Progenitor cell of endocrine pancreas (in vitro differentiated cells): Measurements from ENCODE around the gene UGT1A9. TPM values are rescaled to one million over a fixed set of nuclear protein-coding genes. Genes with fewer than 3 reads are reported as not detected.
"Not testable (repeated sequence)": the region's sequence is repeated elsewhere in the genome, so short reads cannot be mapped to it uniquely, and the experiment has no call there.

ENCODE experiments used
- DNase-seq: peaks from one replicate; pipeline ENCODE4 v3.0.0; 2021; ENCODE audit warnings: low spot score; ENCODE audit not compliant: unreplicated experiment
- H3K27ac Mint-ChIP-seq: 2 replicates; pipeline ENCODE4 v1.8.0; 2021; ENCODE audit warnings: mild to moderate bottlenecking, moderate library complexity, mixed read lengths
- H3K27me3 Mint-ChIP-seq: 2 replicates; pipeline ENCODE4 v1.8.0; 2021; ENCODE audit warnings: mixed read lengths
- H3K36me3 Mint-ChIP-seq: 2 replicates; pipeline ENCODE4 v1.8.0; 2022; ENCODE audit warnings: mixed read lengths; ENCODE audit not compliant: insufficient read depth
- H3K4me1 Mint-ChIP-seq: 2 replicates; pipeline ENCODE4 v1.8.0; 2021; ENCODE audit warnings: low read depth, mixed read lengths
- H3K4me3 Mint-ChIP-seq: 2 replicates; pipeline ENCODE4 v1.8.0; 2021; ENCODE audit warnings: low read depth, mild to moderate bottlenecking, moderate library complexity, mixed read lengths
- H3K9me3 Mint-ChIP-seq: 2 replicates; pipeline ENCODE4 v1.8.0; 2021; ENCODE audit warnings: low read depth, mixed read lengths
- long read RNA-seq: library from polyadenylated mRNA; unstranded; transcript quantifications from one replicate; pipeline ENCODE4 v2.0.0, GENCODE V29; 2020
- total RNA-seq: library from RNA; stranded (reverse); gene quantifications from 2 replicates; pipeline ENCODE4 v1.2.1, GENCODE V29; 2021
- TF ChIP-seq, protein P1 (sequence below): fragments of 200-600 bp; sonication (generic); IDR thresholded peaks from one replicate; pipeline ENCODE4 v1.5.0; 2021; ENCODE audit warnings: antibody characterized with exemption, mild to moderate bottlenecking; ENCODE audit not compliant: unreplicated experiment

Gene UGT1A9
- not detected in 2 replicates for total RNA-seq
- long read RNA-seq, result 0 reads

DNA sequence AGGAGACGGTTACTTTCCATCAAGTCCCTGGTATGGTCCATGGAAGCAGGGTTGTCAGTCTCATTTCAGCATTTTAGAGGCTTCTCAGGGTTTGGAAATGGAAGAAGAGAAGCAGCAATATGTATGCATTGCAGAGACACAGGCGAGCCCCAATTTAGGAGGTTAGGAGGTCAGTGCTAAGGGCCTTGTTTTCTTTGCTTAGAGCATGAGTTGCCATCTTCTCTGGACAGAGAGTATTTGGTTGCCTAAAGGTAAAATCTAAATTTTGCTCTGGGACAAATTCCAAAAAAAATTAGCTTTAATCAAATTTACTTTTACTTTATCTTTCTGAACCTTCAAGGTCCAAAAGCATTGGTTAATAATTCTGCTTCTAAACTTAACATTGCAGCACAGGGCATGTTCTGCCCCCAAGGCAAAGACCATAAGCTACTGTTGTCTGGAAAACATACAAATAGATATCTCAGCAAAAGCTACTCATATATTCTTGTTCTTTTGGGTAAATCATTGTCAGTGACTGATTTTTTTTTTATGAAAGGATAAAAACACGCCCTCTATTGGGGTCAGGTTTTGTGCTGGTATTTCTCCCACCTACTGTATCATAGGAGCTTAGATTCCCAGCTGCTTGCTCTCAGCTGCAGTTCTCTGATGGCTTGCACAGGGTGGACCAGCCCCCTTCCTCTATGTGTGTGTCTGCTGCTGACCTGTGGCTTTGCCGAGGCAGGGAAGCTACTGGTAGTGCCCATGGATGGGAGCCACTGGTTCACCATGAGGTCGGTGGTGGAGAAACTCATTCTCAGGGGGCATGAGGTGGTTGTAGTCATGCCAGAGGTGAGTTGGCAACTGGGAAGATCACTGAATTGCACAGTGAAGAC, at the start of gene UGT1A9:
Gene UGT1A9, plus strand, starts transcription at position 609 of the 872 bp plus-strand sequence. Its CDS starts 37 bp downstream, at position 646.
- DNase-seq, result no peak
- Mint-ChIP-seq H3K27ac (no peak within 1 kb of the TSS), H3K9me3 (peaks cover 6% of the 10 kb centered on the region), H3K27me3 (peaks cover 5% of the 10 kb centered on the region), H3K36me3 (no peaks in the 10 kb centered on the region), H3K4me1 (no peaks in the 10 kb centered on the region), H3K4me3 (no peak within 1 kb of the TSS)
- TF ChIP-seq, protein P1, sequence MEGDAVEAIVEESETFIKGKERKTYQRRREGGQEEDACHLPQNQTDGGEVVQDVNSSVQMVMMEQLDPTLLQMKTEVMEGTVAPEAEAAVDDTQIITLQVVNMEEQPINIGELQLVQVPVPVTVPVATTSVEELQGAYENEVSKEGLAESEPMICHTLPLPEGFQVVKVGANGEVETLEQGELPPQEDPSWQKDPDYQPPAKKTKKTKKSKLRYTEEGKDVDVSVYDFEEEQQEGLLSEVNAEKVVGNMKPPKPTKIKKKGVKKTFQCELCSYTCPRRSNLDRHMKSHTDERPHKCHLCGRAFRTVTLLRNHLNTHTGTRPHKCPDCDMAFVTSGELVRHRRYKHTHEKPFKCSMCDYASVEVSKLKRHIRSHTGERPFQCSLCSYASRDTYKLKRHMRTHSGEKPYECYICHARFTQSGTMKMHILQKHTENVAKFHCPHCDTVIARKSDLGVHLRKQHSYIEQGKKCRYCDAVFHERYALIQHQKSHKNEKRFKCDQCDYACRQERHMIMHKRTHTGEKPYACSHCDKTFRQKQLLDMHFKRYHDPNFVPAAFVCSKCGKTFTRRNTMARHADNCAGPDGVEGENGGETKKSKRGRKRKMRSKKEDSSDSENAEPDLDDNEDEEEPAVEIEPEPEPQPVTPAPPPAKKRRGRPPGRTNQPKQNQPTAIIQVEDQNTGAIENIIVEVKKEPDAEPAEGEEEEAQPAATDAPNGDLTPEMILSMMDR, result no peak

DNA sequence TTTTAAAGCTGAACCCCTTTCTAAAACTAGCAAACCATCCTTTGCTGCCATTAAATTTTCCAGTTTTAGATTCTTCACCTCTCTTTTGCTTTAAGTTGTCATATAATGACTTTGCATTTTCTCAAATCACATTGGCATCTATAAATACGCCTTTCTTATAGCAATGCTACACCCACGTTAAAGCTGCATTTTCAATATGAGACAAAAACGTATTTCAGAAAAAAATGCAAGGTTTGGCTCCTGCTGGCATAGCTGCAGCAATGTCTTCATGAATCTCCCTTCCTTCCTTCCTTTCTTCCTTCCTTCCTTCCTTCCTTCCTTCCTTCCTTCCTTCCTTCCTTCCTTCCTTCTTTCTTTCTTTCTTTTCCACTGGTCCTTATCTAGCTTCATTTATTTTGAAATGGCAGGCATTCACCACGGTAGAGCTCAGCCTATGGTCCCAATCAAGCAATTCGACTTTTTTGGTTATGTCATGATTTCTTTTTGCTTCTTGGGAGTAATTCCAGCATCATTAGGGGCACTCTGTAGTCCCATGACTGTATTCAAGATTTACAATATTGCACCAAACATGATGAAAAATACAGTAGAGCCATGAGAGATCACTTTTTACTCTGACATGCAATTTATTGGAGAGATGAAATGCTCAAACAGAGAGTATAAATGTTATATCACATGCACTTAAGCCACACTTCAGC, 44.2 kb upstream of the UGT1A9 start:
- Mint-ChIP-seq H3K27me3 (peaks cover 20% of the 10 kb centered on the region), H3K36me3 (no peaks in the 10 kb centered on the region), H3K4me1 (no peaks in the 10 kb centered on the region), H3K9me3 (peaks cover 18% of the 10 kb centered on the region), H3K4me3 (no peak overlapping the region), H3K27ac (no peak overlapping the region)
- no peak for DNase-seq
- TF ChIP-seq, protein P1, result no peak

DNA sequence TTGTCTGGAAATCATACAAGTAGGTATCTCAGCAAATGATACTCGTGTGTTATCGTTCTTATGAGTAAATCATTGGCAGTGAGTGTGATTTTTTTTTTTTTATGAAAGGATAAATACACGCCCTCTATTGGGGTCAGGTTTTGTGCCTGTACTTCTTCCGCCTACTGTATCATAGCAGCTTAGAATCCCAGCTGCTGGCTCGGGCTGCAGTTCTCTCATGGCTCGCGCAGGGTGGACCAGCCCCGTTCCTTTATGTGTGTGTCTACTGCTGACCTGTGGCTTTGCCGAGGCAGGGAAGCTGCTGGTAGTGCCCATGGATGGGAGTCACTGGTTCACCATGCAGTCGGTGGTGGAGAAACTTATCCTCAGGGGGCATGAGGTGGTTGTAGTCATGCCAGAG, 35.4 kb upstream of the UGT1A9 start, which contains the start of gene UGT1A10:
Gene UGT1A10, plus strand, starts transcription at position 143 of the 400 bp plus-strand sequence. Its CDS starts 75 bp downstream, at position 218.
- not testable (repeated sequence) for H3K4me1 Mint-ChIP-seq, H3K4me3 Mint-ChIP-seq, DNase-seq, H3K27ac Mint-ChIP-seq, H3K36me3 Mint-ChIP-seq
- peaks cover 13% of the 10 kb centered on the region for H3K9me3 Mint-ChIP-seq
- peaks cover 25% of the 10 kb centered on the region for H3K27me3 Mint-ChIP-seq

DNA sequence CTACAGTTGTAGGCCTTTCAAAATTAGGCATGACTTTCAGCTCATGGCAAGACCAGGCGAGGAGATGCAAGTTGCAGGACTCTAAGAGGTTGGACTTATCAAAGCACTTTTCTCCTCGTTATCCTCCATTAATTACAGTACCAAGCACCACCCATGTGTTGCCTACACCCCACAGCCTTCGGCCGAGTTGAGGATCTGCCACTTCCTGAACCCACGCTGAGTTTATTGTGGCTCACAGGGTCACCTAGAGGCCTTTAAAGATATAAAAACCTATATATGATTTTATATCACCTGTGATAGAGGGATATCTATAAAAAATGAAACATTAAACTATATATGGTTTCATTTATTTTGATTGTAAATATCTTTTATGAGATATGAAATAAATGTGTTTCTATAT, 32.9 kb upstream of the UGT1A9 start:
- Mint-ChIP-seq H3K27ac (no peak overlapping the region), H3K4me3 (no peak overlapping the region), H3K9me3 (peaks cover 8% of the 10 kb centered on the region), H3K4me1 (no peaks in the 10 kb centered on the region), H3K36me3 (no peaks in the 10 kb centered on the region), H3K27me3 (peaks cover 23% of the 10 kb centered on the region)
- TF ChIP-seq, protein P1, result no peak
- DNase-seq, result no peak

DNA sequence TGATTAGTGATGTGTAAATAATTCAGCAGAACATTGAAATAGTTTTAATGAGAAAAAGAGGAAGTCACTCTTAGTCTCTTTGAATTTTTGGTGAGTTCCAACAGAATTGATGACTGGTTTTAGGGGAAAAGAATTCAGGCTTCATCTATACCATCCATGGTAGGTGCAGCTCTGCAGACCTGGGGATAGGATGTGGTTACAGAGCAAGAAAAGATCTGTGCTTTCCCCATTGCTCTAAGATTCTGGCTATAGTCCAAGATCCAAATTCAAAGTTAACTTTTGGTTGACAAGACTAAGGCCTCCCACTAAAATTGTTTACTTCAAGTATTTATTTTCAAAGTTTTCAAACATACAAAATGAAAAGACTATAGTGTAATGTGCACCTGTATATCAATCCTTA, 31.8 kb upstream of the UGT1A9 start:
- H3K4me3 Mint-ChIP-seq, result no peak overlapping the region
- no peak for DNase-seq
- H3K4me1 Mint-ChIP-seq, result no peaks in the 10 kb centered on the region
- no peak overlapping the region for H3K27ac Mint-ChIP-seq
- H3K36me3 Mint-ChIP-seq, result no peaks in the 10 kb centered on the region
- peaks cover 11% of the 10 kb centered on the region for H3K9me3 Mint-ChIP-seq
- TF ChIP-seq, protein P1, result no peak
- peaks cover 17% of the 10 kb centered on the region for H3K27me3 Mint-ChIP-seq
